Body of pancreas (tissue), 4 donors: ENCODE measurements around the gene NECAB3.

Source experiments
- CTCF ChIP-seq, 7 experiments: fragments of 450-650 bp in 4 of 7; fragments of 200-600 bp in 3 of 7; sonication (generic) in 3 of 7; IDR thresholded peaks; one replicate each; pipeline ENCODE4 v1.5.1; 2016 to 2019; ENCODE audit warnings: antibody characterized with exemption in 7 of 7
- POLR2A ChIP-seq, 3 donors: fragments of 450-650 bp; IDR thresholded peaks; one replicate each; pipeline ENCODE4 v1.6.1; 2016; ENCODE audit warnings: antibody characterized with exemption in 3 of 3, mild to moderate bottlenecking in 2 of 3

- no peak for TF ChIP-seq CTCF (IDR thresholded peaks at IDR 0.05)
- no peak for TF ChIP-seq POLR2A (IDR thresholded peaks at IDR 0.05)
Observed at GRCh38 chr20:33713865-33714367, 39.7 kb upstream of the NECAB3 start.
